OCI-LY3 (cell line): ENCODE results near the gene ALS2.

Experiments
- H2AFZ ChIP-seq: fragments of 200-600, 300-600 bp; shearing (Covaris generic); 2 replicates; pipeline ENCODE4 v1.6.0; 2014; ENCODE audit warnings: antibody characterized with exemption, low read depth, low read length
- H3K27ac ChIP-seq: fragments of 200-600, 300-600 bp; sonication (generic); 2 replicates; pipeline ENCODE4 v1.5.1; 2014; ENCODE audit warnings: mild to moderate bottlenecking, low read length, moderate library complexity, mixed read lengths
- H3K27me3 ChIP-seq: fragments of 200-600, 300-600 bp; sonication (generic); 2 replicates; pipeline ENCODE4 v1.6.1; 2014; ENCODE audit warnings: low read depth, low read length, mixed read lengths
- H3K36me3 ChIP-seq: fragments of 200-600, 300-600 bp; sonication (generic); replicated peaks from 2 replicates; pipeline ENCODE3; 2014; ENCODE audit warnings: low read depth, low read length, mixed read lengths
- H3K4me1 ChIP-seq: fragments of 300-600, 200-600 bp; sonication (generic); 2 replicates; pipeline ENCODE4 v1.6.1; 2014; ENCODE audit warnings: low read length, mixed read lengths
- H3K4me2 ChIP-seq: fragments of 200-600, 300-600 bp; sonication (generic); 2 replicates; pipeline ENCODE4 v1.6.1; 2014; ENCODE audit warnings: low read length, mixed read lengths
- H3K4me3 ChIP-seq: fragments of 300-600, 200-600 bp; sonication (generic); 2 replicates; pipeline ENCODE4 v1.5.1; 2014; ENCODE audit warnings: antibody characterized with exemption, mild to moderate bottlenecking, low read length, moderate library complexity
- H3K79me2 ChIP-seq: fragments of 300-600, 200-600 bp; shearing (Covaris generic); 2 replicates; pipeline ENCODE4 v1.6.1; 2014; ENCODE audit warnings: mild to moderate bottlenecking, low read length, mixed read lengths
- H3K9ac ChIP-seq: fragments of 300-600, 200-600 bp; shearing (Covaris generic); 2 replicates; pipeline ENCODE4 v1.6.0; 2014; ENCODE audit warnings: mild to moderate bottlenecking, low read length, moderate library complexity
- H3K9me3 ChIP-seq: fragments of 200-600, 300-600 bp; shearing (Covaris generic); 2 replicates; pipeline ENCODE4 v1.6.1; 2014; ENCODE audit warnings: low read length, mixed read lengths; ENCODE audit not compliant: insufficient read depth
- H4K20me1 ChIP-seq: fragments of 200-600, 300-600 bp; sonication (generic); 2 replicates; pipeline ENCODE4 v1.6.1; 2016; ENCODE audit warnings: low read length, mixed read lengths; ENCODE audit not compliant: insufficient read depth
- EZH2phosphoT487 ChIP-seq: fragments of 200-600 bp; shearing (Covaris generic); IDR thresholded peaks from 2 replicates; pipeline ENCODE4 v1.6.1; 2018; ENCODE audit warnings: antibody characterized with exemption, mixed run types, low read depth
- TF ChIP-seq, protein P1 (sequence below): fragments of 200-600, 300-600 bp; sonication (generic); IDR thresholded peaks from 2 replicates; pipeline ENCODE4 v1.5.1; 2014; ENCODE audit warnings: antibody characterized with exemption, low read length, low read depth

Gene ALS2

DNA sequence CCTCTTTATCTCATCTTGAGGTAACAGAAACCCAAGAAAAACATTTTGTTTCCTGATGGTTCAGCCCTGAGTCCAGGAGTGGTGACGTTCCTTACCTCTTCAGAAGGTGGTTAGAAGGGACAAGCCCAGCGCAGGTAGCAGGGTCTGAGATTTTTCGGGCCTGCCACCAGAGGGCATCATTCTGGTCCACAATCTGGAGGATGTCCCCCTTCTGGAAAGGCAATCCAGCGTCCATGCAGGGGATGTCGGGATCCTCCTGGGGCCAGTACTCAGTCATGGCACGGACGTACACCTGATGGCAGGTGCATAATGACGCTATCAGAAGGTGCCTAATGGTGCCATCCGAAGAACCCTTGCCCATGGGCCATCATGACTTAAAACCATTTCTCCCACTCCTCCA is 100.0 kb downstream of the ALS2 start:
- Histone ChIP-seq H2AFZ (no peak overlapping the region), H3K27me3 (no peaks in the 10 kb centered on the region), H3K4me2 (no peak overlapping the region), H3K79me2 (no peaks in the 10 kb centered on the region), H3K9me3 (no peaks in the 10 kb centered on the region), H3K4me1 (no peaks in the 10 kb centered on the region), H3K36me3 (no peaks in the 10 kb centered on the region), H3K27ac (no peak overlapping the region), H4K20me1 (no peaks in the 10 kb centered on the region), H3K9ac (no peak overlapping the region), H3K4me3 (no peak overlapping the region)
- no peak for TF ChIP-seq EZH2phosphoT487
- TF ChIP-seq, protein P1, sequence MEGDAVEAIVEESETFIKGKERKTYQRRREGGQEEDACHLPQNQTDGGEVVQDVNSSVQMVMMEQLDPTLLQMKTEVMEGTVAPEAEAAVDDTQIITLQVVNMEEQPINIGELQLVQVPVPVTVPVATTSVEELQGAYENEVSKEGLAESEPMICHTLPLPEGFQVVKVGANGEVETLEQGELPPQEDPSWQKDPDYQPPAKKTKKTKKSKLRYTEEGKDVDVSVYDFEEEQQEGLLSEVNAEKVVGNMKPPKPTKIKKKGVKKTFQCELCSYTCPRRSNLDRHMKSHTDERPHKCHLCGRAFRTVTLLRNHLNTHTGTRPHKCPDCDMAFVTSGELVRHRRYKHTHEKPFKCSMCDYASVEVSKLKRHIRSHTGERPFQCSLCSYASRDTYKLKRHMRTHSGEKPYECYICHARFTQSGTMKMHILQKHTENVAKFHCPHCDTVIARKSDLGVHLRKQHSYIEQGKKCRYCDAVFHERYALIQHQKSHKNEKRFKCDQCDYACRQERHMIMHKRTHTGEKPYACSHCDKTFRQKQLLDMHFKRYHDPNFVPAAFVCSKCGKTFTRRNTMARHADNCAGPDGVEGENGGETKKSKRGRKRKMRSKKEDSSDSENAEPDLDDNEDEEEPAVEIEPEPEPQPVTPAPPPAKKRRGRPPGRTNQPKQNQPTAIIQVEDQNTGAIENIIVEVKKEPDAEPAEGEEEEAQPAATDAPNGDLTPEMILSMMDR, result peak; percentile 42

GRCh38 chr2:201678401-201678800 is 102.3 kb downstream of the ALS2 start:
- Histone ChIP-seq H4K20me1 (no peaks in the 10 kb centered on the region), H3K9ac (no peak overlapping the region), H3K9me3 (no peaks in the 10 kb centered on the region), H2AFZ (no peak overlapping the region), H3K4me1 (no peaks in the 10 kb centered on the region), H3K4me2 (no peak overlapping the region), H3K27ac (no peak overlapping the region), H3K36me3 (no peaks in the 10 kb centered on the region), H3K4me3 (no peak overlapping the region), H3K27me3 (no peaks in the 10 kb centered on the region), H3K79me2 (no peaks in the 10 kb centered on the region)
- no peak for TF ChIP-seq EZH2phosphoT487
- TF ChIP-seq, protein P1, result no peak

DNA sequence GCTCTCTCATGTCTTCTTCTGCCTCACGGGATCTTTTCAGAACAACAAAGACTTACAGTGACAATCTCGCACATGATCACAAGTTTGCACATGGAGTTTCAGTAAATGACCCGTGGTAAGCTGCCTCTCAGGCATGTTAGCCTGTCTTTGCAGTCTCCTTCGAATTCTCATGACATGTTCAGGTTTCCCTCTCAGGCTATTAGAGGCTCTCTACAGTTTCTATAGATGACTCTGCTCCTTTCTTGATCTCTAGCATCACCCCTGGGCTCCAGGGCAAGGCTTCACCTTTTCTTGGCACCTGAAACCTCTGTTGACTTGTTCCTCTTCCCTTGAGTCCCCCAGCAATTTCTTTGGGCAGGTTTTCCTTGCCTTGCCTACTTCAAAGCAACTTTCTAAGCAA is 105.3 kb downstream of the ALS2 start:
- TF ChIP-seq EZH2phosphoT487, result no peak
- TF ChIP-seq, protein P1, result no peak
- H3K4me2 ChIP-seq, result no peak overlapping the region
- H2AFZ ChIP-seq, result no peak overlapping the region
- peaks cover 5% of the 10 kb centered on the region; the same call in 1 of the 2 replicates for H3K4me1 ChIP-seq
- no peaks in the 10 kb centered on the region for H3K36me3 ChIP-seq
- H3K79me2 ChIP-seq, result no peaks in the 10 kb centered on the region
- no peaks in the 10 kb centered on the region for H4K20me1 ChIP-seq
- no peak overlapping the region for H3K4me3 ChIP-seq
- no peak overlapping the region for H3K9ac ChIP-seq
- no peak overlapping the region for H3K27ac ChIP-seq
- no peaks in the 10 kb centered on the region for H3K27me3 ChIP-seq
- no peaks in the 10 kb centered on the region for H3K9me3 ChIP-seq

DNA sequence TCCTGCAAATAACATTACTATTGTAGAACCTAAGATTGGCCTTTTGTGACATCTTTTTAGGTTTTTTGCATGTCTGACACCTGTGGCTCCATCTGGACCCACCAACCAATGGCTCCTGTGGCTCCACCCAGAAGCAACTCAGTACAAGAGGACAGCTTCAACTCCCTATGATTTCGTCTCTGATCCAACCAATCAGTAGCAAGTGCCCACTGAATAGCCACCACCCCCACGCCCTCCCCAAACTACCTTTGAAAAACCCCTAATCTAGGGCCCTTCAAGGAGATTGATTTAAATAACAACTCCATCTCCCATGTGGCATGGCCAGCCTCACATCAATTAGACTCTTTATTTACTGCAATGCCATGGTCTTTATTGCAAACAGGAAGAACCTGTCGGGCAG is 105.9 kb downstream of the ALS2 start:
- no peak overlapping the region for H3K4me3 ChIP-seq
- no peaks in the 10 kb centered on the region for H3K36me3 ChIP-seq
- H3K9me3 ChIP-seq, result no peaks in the 10 kb centered on the region
- H3K27ac ChIP-seq, result no peak overlapping the region
- H2AFZ ChIP-seq, result no peak overlapping the region
- TF ChIP-seq, protein P1, result no peak
- TF ChIP-seq EZH2phosphoT487, result no peak
- H3K79me2 ChIP-seq, result no peaks in the 10 kb centered on the region
- H3K4me1 ChIP-seq, result peaks cover 7% of the 10 kb centered on the region; the same call in 1 of the 2 replicates
- H4K20me1 ChIP-seq, result no peaks in the 10 kb centered on the region
- no peak overlapping the region for H3K9ac ChIP-seq
- no peak overlapping the region for H3K4me2 ChIP-seq
- no peaks in the 10 kb centered on the region for H3K27me3 ChIP-seq
